Gastroesophageal sphincter (tissue), 4 donors: ENCODE results near the gene DEDD. TPM values are rescaled to one million over a fixed set of nuclear protein-coding genes. Genes with fewer than 3 reads are reported as not detected.

Experiments used
- ATAC-seq: fragments of 150-250 bp; one replicate; pipeline ENCODE4 v1.9.1; 2016; ENCODE audit warnings: mild to moderate bottlenecking, moderate library complexity
- H3K27ac ChIP-seq, 4 donors: fragments of 200-600 bp; sonication (generic) in 3 of 4; 1 replicate in 3 of 4; 2 replicates in 1 of 4; pipeline ENCODE4 v1.5.1; 2016 to 2019
- H3K27me3 ChIP-seq: fragments of 200-600 bp; sonication (generic); one replicate; pipeline ENCODE4 v1.5.1; 2019
- H3K36me3 ChIP-seq, 2 donors: fragments of 200-600 bp; sonication (generic); one replicate each; pipeline ENCODE4 v1.5.1; 2019; ENCODE audit warnings: control low read depth in 1 of 2
- H3K4me1 ChIP-seq, 3 donors: fragments of 200-600 bp; sonication (generic); 1 replicate in 2 of 3; 2 replicates in 1 of 3; pipeline ENCODE4 v1.5.1; 2016 to 2019; ENCODE audit warnings: control low read depth in 2 of 3
- H3K4me3 ChIP-seq, 2 donors: fragments of 200-600 bp; sonication (generic); one replicate each; pipeline ENCODE4 v1.5.1; 2019; ENCODE audit warnings: mild to moderate bottlenecking in 1 of 2, moderate library complexity in 1 of 2
- H3K9me3 ChIP-seq, 3 donors: fragments of 200-600 bp; sonication (generic); one replicate each; pipeline ENCODE4 v1.5.1; 2017 to 2019; ENCODE audit warnings: control low read depth in 2 of 3
- EP300 ChIP-seq: sonication (generic); formaldehyde crosslinking; IDR thresholded peaks from one replicate; pipeline ENCODE4 v1.6.1; 2017; ENCODE audit warnings: antibody characterized with exemption, mild to moderate bottlenecking
- POLR2A ChIP-seq, 2 donors: fragments of 450-650 bp; IDR thresholded peaks; one replicate each; pipeline ENCODE4 v1.6.1; 2017; ENCODE audit warnings: antibody characterized with exemption in 2 of 2, mild to moderate bottlenecking in 2 of 2, moderate library complexity in 1 of 2
- POLR2AphosphoS5 ChIP-seq: sonication (generic); formaldehyde crosslinking; IDR thresholded peaks from one replicate; pipeline ENCODE4 v1.6.1; 2017; ENCODE audit warnings: antibody characterized with exemption
- WGBS, 2 donors: methylation state at CpG; one replicate each; pipeline ENCODE4 v1.1.5; 2018; ENCODE audit warnings: low coverage in 1 of 2; 5-methylcytosine and 5-hydroxymethylcytosine counted together
- total RNA-seq, 4 donors: library from RNA; depleted of rRNA; stranded (reverse); fragments of >200 nt; gene quantifications; one replicate each; pipeline ENCODE4 v1.1.0, GENCODE V29; 2016
- TF ChIP-seq, protein P1 (sequence below), 4 experiments: fragments of 200-600 bp in 2 of 4; fragments of 450-650 bp in 2 of 4; sonication (generic) in 1 of 4; IDR thresholded peaks; one replicate each; pipeline ENCODE4 v1.5.1; 2017 to 2019; ENCODE audit warnings: antibody characterized with exemption in 4 of 4, mild to moderate bottlenecking in 2 of 4, moderate library complexity in 2 of 4

Gene DEDD
- total RNA-seq, 4 donors from 2014 or later = 34.2 to 54.4 (median 41.7) TPM

DNA sequence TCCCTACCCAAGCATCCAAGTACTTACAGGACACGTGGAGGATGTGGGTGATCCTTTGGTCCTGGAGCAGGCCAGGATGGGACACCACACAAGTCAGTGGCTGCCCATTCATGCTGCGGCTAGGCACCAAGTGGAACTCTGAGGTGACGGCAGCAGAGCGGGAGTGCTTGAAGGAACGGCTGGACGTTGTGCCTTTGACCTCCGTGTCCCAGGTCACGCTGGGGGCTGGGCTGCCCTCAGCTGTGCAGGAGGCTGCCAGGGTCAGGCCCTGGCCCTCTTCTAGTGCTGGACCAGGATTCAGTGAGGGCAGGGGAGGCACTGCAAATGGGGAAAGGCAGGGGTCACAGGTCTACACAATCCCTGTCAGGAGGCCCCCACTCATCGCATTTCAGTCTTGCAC, 55.0 kb downstream of the DEDD start:
- WGBS, 2 donors = 60 to 100% methylated on average over 1 to 2 of the region's 9 CpGs
- H3K4me3 ChIP-seq = no peak overlapping the region
- H3K9me3 ChIP-seq = no peaks in the 10 kb centered on the region
- no peak for ATAC-seq
- peaks cover 21% of the 10 kb centered on the region for H3K27me3 ChIP-seq
- TF ChIP-seq EP300 (no peak), POLR2AphosphoS5 (no peak), POLR2A (IDR thresholded peaks at IDR 0.05) (no peak)
- H3K36me3 ChIP-seq = no peaks in the 10 kb centered on the region
- no peak overlapping the region for H3K27ac ChIP-seq
- H3K4me1 ChIP-seq = no peaks in the 10 kb centered on the region

DNA sequence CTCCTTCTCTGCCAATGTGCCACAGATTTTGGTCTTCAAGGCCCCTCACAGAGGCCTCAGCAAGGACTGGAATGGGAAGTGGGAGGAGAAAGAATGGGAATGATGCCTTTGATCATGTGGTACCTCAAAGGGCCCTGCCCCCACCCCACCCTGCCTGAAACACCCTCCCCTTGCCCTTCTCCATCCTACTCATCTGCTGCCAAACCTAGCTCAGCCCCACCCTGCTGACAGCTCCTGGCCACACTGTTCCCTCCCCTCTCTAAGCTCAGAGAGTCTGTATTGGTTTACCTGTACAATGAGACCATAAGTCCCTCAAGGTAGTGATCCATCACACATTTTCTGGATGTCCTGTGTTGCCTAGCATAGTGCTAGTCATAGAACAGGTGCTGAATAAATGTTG, 56.1 kb downstream of the DEDD start:
- H3K4me1 ChIP-seq = no peaks in the 10 kb centered on the region
- H3K36me3 ChIP-seq = no peaks in the 10 kb centered on the region
- peaks cover 21% of the 10 kb centered on the region for H3K27me3 ChIP-seq
- no peak for ATAC-seq
- no peak overlapping the region for H3K4me3 ChIP-seq
- H3K9me3 ChIP-seq = no peaks in the 10 kb centered on the region
- H3K27ac ChIP-seq = no peak overlapping the region
- TF ChIP-seq, protein P1, sequence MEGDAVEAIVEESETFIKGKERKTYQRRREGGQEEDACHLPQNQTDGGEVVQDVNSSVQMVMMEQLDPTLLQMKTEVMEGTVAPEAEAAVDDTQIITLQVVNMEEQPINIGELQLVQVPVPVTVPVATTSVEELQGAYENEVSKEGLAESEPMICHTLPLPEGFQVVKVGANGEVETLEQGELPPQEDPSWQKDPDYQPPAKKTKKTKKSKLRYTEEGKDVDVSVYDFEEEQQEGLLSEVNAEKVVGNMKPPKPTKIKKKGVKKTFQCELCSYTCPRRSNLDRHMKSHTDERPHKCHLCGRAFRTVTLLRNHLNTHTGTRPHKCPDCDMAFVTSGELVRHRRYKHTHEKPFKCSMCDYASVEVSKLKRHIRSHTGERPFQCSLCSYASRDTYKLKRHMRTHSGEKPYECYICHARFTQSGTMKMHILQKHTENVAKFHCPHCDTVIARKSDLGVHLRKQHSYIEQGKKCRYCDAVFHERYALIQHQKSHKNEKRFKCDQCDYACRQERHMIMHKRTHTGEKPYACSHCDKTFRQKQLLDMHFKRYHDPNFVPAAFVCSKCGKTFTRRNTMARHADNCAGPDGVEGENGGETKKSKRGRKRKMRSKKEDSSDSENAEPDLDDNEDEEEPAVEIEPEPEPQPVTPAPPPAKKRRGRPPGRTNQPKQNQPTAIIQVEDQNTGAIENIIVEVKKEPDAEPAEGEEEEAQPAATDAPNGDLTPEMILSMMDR (IDR thresholded peaks at IDR 0.05) = no peak
- TF ChIP-seq POLR2A (IDR thresholded peaks at IDR 0.05) (no peak), POLR2AphosphoS5 (no peak), EP300 (no peak)

DNA sequence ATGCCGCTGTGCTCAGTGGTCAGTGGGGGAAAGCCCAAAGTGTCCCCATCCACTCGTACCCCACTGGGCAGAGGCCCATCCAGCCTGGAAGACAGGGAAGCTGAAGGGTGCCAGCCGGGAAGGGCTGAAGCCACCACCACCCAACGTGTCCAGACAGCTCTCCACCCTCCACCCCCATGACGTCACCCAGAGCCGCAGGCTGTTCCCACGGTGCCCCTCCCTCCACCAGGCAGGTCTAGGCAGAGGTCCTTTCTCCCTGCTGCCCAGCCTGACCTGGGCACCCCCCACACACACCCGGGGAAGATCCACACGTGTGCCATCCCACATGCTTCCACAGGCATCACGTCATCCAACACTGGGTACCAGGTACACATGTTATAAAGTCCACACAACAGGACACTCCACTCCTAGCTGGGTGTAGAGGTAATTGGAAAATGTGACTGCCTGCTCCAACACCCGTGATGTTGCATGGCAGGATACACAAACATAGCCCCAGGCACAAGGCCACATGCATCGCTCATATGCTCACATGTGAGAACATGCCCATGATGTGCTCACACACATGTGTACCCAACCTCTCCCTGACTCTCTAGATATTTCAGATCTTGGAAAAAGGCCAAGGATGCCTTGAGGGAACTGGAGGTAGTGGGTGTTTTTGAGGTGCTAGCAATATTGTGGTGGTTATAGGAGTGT, 57.6 kb downstream of the DEDD start:
- H3K27me3 ChIP-seq = peaks cover 18% of the 10 kb centered on the region
- 87% methylated on average over 4 of the region's 12 CpGs; no CpG with 5 or more reads in 1 of the 2 donors for WGBS, 2 donors
- no peak for TF ChIP-seq POLR2A (IDR thresholded peaks at IDR 0.05)
- TF ChIP-seq, protein P1 (IDR thresholded peaks at IDR 0.05) = no peak
- no peak for TF ChIP-seq POLR2AphosphoS5
- no peak for TF ChIP-seq EP300
- H3K36me3 ChIP-seq = no peaks in the 10 kb centered on the region
- no peaks in the 10 kb centered on the region for H3K9me3 ChIP-seq
- no peak for ATAC-seq
- H3K4me3 ChIP-seq = no peak overlapping the region
- H3K4me1 ChIP-seq = no peaks in the 10 kb centered on the region
- no peak overlapping the region for H3K27ac ChIP-seq

DNA sequence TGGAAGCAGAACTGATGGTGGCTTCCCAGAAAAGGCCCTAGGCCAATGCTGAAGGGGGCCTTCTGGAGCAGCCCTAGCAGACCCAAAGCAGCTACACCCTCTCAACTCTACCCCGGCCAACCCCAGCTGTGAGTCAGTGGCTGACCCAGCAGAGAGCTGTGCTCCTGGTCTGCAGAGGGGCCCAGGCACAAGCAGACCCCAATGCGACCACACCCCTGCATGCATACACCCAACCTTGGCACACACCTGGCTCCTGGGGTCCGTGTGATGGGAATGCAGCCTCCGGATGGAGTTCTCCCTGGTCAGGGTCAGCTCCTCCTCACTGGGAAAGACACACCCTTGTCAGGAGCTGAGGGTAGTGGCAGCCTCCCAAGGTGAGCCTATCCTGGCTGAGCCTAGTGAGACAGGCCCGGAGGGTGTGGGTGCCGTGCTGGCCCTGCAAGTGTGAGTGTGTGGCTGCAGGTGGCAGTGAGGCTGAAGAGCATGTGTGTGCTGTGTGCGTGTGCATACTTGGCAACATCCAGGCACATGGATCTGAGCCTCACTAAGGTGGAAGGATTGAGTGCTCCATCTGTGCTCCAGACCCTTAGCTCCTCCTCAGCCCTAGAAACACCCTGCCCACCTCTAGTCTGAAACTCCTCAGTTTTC, 58.9 kb downstream of the DEDD start:
- no peaks in the 10 kb centered on the region for H3K36me3 ChIP-seq
- ATAC-seq = no peak
- H3K4me3 ChIP-seq = no peak overlapping the region
- H3K27ac ChIP-seq = no peak overlapping the region
- no CpG with 5 or more reads among the region's 7 CpGs for WGBS, 2 donors
- TF ChIP-seq POLR2A (IDR thresholded peaks at IDR 0.05) = no peak
- TF ChIP-seq EP300 = no peak
- TF ChIP-seq, protein P1 (IDR thresholded peaks at IDR 0.05) = no peak
- TF ChIP-seq POLR2AphosphoS5 = no peak
- H3K27me3 ChIP-seq = peaks cover 6% of the 10 kb centered on the region
- no peaks in the 10 kb centered on the region for H3K4me1 ChIP-seq
- no peaks in the 10 kb centered on the region for H3K9me3 ChIP-seq

DNA sequence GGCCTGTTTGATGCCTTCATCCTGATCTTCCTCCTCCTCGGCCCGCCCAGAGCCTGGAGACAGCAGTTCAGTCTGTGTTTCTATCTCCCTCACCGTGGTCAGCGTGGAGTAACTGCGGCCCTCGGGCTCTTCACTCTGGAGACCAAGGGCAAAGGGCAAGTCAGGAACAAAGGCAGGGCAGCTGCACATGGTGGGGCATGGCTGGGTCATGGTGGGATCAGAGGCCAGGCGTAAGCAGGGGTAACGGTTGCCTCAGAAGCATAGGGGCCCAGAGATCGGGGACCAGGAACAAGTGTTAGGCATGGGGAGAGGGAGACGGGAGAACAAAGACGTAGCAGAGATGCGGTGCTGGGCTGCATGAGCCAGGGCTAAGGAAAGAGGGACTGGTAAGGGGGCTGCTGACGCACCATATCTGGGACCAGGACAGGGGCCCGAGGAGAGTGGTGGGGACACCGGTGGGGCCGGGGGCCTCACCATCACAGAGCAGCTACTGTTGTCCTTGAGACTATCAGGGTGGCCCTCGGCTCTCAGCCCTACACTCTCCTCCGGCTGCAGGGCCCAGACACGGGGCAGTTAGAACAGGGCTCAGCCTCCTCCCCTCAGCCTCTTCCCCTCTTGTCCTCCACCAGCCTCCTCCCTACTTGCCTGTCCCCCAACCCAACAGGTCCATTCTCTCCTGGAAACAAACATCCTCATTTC, 59.6 kb downstream of the DEDD start:
- Histone ChIP-seq H3K4me1 (no peaks in the 10 kb centered on the region), H3K4me3 (no peak overlapping the region), H3K36me3 (no peaks in the 10 kb centered on the region), H3K9me3 (no peaks in the 10 kb centered on the region), H3K27ac (no peak overlapping the region), H3K27me3 (peaks cover 4% of the 10 kb centered on the region)
- WGBS, 2 donors = 69 to 87% methylated on average over 3 to 12 of the region's 19 CpGs
- TF ChIP-seq POLR2AphosphoS5 (no peak), EP300 (no peak), POLR2A (IDR thresholded peaks at IDR 0.05) (no peak)
- TF ChIP-seq, protein P1 (IDR thresholded peaks at IDR 0.05) = no peak
- no peak for ATAC-seq
